ENCODE measurements around the gene COL3A1.

COL3A1 gene

GRCh38 chr2:189015359-189015758 is 41.2 kb downstream of the COL3A1 start:
- no peak for DNase-seq (ENCODE audit: low read depth in 2 of 2)

DNA sequence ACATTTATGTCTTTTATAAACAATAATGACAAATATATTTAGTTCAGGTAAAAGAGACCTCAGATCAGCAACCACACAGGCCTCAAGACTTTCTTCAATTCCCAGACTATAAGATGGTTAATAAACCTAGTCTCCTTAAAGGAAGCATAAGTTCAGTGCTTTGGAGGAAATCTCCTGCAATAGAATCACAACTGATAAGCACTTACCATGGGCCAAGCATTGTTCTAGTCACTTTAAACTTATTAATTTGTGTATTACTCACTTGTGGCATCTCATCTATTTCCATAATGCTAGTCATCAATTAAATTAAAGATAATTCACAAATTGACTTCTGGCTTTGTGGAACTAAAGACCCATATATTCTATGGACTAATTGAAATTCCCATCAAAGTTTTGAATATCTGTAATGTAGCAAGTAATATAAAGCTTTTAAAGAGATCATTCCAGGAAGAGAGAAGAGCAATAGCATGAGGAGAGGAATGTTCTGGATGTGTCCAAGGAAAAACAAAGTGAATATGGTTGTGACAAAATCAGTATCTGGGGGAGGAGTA is 42.2 kb downstream of the COL3A1 start:
- no peak for DNase-seq (ENCODE audit: low read depth in 2 of 2)

DNA sequence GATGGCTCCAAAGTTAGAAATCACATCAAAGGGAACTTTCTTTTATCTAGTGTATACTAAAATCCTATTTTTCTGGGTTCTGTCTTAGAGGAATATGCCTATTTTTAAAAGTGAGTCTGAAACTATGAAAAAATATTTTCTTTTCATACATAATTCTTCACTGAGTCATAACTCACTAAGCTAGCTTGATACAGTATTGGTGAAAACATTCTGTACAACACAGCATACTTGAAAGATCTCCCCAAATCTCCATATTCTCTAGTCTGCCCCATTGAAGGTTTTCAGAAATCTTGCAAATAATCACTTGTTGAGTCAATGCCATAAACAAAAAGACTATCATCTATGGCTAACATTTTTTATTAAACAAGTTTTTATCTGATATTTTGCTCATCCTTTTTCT is 44.5 kb downstream of the COL3A1 start:
- no peak for DNase-seq (ENCODE audit: low read depth in 2 of 2)

DNA sequence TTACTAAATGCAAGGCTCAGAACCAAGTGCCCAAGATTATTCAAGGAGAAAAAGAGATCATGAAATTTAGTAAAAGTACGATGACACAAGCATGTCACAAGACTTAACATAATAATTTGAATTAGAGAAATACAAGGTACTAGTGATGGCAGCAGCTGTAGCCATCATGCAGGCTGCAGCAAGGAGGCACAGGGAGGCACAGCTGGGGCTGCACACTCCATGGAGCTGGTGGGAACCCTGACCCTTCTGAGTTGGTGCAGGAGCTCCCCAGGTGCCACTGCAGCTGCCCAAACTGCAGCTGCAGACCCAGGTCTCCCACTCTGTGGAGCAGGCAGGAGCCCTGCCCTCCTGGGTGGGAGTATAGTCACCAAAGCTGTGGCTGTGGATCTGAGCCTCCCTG is 46.0 kb downstream of the COL3A1 start:
- DNase-seq (ENCODE audit: low read depth in 2 of 2) = no peak

- no peak for DNase-seq (ENCODE audit: low read depth in 2 of 2)
Measured at GRCh38 chr2:189022053-189022481, 47.9 kb downstream of the COL3A1 start.

DNA sequence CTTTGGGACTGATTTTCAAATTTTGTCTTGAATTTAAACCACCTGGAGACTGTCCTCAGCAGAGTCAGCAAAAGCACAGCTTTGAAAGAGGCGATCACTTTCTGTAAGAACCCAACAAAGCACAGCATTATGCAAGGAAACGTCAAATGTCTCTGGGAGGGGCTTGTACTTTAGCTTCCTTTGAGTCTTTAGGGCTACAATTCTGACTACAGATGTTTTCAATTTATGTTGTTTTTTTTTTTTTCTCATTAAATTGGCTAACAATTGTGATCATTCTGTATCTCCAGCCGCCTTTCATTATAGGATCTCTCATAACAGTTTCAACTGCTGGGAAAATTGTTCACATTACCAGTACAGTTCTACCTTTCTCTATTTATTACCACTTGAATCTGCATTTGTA is 48.3 kb downstream of the COL3A1 start:
- no peak for DNase-seq (ENCODE audit: low read depth in 2 of 2)

DNA sequence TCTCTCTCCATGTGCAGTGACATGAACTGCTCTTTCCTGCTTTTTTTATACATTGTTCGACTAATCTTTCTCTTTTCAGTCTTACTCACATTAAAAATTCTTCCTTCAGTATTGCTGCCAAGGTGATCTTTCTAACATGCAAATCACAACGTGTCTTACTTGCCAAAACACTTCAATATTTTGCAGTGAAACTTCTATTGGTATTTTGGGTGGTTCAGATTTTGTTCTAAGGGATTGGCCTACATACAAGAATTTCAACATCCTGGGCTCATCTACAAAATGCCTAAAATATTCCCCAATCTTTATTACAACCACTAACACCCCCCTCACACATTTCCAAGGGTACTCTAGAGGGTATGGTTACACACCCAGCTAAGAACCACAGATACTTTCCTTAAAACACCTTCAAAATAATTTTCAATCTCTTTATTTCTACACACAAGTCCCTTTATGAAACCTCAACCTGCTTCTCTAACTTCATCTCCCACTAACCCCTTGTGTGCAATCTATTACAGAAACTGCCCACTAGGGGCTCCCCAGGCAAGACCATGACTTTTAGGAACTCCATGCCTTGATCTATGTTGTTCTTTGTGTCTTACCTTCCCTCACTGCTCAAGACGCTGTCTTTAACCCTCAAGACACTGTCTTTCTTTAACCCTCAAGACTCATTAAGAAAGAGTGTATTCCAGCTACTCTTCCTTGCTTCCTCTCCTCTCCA is 50.9 kb downstream of the COL3A1 start:
- DNase-seq (ENCODE audit: low read depth in 2 of 2) = no peak

GRCh38 chr2:189037518-189037917 is 63.3 kb downstream of the COL3A1 start:
- DNase-seq (ENCODE audit: low read depth in 2 of 2) = no peak

DNA sequence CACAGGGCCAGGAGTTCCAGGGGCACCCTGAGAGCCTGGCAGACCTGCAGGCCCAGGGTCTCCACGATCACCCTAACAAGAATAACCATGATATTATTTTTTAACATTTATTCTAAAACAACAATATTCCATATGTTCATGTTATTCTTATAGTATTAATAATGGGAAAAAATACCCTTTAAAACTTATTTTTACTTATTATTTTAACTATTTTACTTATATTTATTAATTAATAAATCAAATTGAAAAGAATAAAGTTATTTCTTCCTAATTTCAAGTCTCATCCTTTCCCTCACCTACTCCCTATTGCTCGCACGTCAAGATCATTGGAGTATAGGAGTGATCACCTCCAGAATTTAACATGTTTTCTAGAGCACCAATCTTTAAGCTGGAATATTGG is 71.7 kb downstream of the COL3A1 start:
- no peak for DNase-seq (ENCODE audit: low read depth in 2 of 2)

- no peak for DNase-seq (ENCODE audit: low read depth in 2 of 2)
Measured at GRCh38 chr2:189046320-189046719, 72.1 kb downstream of the COL3A1 start.

DNA sequence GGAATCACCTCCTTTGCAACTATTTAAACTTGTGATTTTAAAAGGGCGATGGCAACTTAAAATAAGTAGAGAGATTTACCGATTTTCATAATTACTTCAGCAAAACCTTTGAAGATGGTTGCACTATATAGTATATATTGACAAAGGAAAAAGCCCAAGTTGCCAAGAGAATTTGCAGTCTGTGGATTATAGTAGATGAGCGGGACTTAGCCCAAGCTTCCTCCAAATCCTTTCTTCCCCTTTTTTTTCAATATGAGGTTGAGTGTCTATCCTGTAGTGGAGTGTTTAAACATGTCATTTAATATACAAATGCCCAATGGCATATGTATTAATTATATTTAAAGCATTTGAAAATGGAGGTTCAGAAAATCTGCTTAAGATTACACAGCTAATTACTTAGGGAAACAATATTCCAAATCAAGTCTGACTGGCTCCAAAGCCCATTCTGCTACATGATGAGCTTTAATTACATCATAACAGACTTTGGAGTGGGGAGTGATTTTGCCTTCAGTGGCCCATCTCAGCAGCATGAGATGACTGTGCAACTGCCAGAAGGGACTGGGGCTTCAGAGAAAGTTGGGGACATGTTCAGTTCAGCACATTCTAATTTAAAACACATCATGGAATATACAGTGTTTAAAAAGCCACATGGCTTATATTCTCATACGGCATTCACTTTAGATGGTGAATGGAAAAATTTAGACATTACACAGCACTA is 73.2 kb downstream of the COL3A1 start:
- DNase-seq (ENCODE audit: low read depth in 2 of 2) = no peak

DNA sequence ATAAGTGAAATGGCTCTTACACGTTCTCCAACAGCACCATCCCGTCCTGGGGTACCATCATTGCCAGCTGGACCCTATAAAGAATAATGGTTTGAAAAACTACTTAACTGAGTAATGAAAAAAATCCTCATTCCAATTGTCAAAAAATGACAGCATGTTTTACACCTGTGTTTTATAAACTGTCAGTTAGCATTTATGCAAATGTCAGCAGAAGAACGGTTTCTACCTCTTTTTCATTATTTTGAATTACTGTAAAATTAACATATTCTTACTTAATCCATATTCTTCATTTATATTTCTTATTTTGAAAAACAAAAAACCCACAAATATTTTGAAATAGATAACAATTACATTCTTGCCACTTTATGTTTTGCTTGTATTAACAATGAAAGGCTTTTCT is 74.0 kb downstream of the COL3A1 start:
- DNase-seq (ENCODE audit: low read depth in 2 of 2) = no peak

- no peak for DNase-seq (ENCODE audit: low read depth in 2 of 2)
Measured at GRCh38 chr2:189049709-189050164, 75.6 kb downstream of the COL3A1 start.

DNA sequence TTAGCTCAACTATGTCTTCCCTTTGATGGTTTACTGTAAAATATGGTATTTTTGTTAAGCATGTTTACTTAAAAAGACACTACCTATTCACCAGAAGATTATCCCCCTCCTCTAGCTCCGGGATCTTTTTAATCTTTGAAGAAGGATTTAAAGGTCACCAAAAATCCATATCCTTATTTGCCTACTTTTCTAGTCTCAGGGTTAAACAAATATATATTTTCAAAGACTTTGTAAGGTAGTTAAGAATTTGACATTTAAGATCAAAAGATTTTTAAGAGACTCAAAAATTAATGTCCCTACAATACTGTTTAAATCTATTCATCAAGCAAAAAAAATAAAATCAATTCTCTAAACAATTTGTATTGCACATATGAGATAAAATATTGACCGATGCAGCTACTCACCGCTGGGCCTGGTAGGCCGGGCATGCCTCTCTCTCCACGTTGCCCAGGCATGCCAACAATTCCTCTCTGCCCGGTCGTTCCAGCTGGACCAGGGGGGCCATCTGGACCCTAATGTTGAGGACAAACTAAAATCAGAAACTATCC is 76.1 kb downstream of the COL3A1 start:
- no peak for DNase-seq (ENCODE audit: low read depth in 2 of 2)

DNA sequence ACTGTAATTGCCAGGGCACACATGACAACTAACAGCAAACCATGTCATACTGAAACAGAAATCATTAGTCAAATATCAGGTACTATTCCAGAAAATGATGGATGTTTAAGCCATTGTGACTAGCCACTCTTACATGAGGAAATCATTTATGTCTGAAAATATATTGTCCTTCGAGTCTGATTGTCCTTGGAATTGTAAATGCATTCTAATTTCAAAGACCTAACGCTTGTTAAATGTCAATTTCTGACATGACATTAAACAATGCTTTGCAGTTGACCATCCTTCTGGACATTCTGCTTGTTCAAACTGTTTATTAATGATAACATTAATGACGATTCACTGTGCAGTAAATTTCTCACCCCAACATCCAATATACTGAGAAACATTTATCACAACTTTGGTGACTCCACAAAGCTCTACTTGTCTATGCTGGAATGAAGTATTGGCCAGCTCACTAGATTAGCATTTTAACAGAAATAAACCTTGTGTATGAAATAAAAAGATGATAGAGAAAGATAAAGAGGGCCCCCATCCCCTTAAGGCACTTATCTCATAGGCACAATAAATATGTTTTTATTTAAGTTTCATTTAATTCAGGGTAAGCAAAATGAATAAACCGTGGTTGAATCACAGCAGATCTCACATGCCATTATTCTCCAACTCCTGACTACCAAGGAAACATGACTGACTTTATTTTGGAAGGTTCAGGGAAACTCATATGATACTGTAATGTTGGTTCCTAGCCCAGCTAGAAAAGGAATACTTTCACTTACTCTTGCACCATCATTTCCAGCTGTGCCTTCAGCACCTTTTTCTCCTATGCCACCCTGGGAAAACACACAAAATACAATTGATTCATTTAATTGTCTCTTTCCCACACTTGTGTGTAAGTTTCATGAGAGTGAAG is 82.3 kb downstream of the COL3A1 start:
- DNase-seq (ENCODE audit: low read depth in 2 of 2) = no peak

GRCh38 chr2:189057316-189057715 is 83.1 kb downstream of the COL3A1 start:
- no peak for DNase-seq (ENCODE audit: low read depth in 2 of 2)

DNA sequence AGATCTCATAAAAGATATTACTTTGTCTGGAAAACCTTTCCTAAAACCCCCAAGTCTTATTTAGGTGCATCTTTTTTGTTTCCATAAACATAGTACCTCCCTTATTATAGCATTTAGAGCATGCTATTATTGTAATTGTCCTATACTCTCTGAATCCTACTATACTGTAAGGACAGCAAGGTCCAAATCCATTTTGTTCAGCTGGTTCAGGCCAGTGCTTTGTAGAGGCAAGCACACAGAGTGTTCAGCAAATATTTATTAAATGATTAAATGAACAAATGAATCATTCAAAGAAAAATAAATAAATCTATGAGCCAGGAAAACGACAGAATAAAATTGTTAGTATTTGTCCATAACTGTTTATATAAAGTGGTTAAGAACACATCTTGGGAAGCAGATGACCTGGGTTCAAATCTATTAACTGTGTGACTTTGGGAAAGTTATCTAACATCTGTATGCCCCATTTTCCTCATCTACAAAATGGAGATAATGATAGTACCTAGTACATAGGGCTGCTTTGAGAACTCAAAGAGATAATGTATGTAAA is 86.0 kb downstream of the COL3A1 start:
- DNase-seq (ENCODE audit: low read depth in 2 of 2) = no peak

All from stimulated activated CD4-positive, alpha-beta T cell treated with anti-CD3 and anti-CD28 coated beads, Interleukin-12 subunit alpha, Interleukin-12 subunit beta, amount 100 ng/mL, for 24 hours (primary cell).